CD1c-positive myeloid dendritic cell (primary cell): ENCODE measurements around the gene KAT8.

Experiments used
- DNase-seq: peaks from one replicate; pipeline ENCODE4 v3.0.0-alpha.2; 2016; ENCODE audit errors: extremely low spot score

Gene KAT8

GRCh38 chr16:31117384-31118222, at the start of gene KAT8:
TSS of gene KAT8 (plus strand) at chr16:31117664. CDS start at chr16:31117682, 18 bp downstream.
- peak; percentile 100 for DNase-seq

DNA sequence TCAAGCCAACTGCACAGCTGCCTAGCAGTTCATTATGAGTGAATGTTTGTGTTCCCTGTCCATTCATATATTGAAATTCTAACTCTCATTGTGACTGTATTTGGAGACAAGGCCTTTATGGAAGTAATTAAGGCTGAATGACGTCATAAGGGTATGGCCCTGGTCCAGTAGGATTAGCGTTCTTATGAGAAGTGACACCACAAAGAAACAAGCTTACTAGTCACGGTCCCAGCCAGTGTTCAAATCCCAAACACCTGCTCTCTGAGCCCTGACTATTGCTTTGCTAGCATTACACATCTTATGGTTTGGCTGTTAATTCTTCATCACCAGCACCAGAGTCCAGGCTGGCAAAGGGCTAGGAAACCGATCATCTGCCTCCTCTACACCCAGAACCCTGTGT, 45.6 kb upstream of the KAT8 start:
- peak; percentile 6 for DNase-seq

DNA sequence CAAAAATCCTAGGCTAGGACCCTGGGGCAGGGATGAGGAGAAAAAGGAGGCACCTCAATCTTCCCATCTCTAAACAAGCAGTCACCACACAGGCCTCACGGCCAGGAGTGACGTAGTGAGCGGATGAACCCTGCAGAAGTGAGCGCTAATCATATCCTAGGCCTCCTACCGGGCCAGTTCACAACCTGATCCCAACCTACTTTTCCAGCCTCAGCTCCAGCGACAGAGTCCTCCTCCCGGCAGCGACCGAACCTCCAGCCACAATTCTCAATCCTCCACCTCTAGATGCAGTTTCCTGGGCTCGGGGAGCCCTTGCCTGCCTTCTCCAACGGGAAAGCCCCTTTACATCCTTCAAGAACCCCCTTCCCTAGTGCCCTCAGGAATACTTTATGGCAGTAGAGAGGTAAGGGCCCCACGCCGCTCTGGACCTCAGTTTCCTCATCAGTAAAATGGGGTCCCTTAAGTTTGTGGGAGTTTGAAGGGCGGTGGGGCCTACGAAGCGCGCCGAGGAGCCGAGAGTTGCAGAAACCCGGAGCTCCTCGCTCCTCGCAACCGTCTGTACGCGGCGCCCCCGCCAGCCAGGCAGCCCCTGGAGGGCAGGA, 44.8 kb upstream of the KAT8 start:
- DNase-seq: no peak

DNA sequence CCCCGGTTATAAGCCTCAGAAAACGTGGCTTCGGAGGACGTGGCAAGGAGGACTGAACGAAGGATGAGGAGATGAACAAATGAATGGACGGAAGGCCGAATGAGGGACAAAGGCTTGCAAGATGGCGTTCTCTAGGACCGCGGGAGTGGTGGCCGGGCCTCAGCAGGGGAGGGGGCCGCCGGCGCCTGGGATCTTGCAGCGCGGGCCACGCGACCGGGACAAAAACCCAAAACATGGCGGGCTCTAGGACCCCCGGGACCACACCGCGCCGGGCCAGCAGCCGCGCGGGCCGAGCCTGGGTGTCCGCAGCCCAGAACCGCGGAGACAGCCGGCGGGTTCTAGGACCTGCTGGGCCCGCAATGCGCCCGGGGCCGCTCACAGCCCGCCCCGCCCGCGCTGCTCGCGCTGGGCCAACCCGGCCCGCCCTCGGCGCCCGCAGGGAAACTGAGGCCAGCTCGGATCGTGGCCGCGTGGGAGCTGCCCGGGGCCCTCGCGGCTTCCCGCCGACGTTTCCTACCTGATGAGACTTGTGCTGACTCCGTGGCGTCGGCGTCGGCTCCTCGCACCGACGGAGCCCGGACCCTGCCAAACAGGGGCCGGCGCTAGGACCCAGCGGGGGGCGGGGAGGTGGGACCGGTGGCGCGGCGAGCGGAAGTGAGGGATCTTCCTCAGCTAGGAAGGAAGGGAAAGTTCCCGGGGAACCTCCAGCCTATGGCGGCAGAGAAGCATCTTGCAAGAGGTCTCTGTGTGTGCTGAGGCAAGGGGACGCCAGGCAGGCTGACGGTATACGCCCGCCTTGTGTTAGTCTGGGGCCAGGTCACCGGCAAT, 44.1 kb upstream of the KAT8 start:
- peak; percentile 94 for DNase-seq

DNA sequence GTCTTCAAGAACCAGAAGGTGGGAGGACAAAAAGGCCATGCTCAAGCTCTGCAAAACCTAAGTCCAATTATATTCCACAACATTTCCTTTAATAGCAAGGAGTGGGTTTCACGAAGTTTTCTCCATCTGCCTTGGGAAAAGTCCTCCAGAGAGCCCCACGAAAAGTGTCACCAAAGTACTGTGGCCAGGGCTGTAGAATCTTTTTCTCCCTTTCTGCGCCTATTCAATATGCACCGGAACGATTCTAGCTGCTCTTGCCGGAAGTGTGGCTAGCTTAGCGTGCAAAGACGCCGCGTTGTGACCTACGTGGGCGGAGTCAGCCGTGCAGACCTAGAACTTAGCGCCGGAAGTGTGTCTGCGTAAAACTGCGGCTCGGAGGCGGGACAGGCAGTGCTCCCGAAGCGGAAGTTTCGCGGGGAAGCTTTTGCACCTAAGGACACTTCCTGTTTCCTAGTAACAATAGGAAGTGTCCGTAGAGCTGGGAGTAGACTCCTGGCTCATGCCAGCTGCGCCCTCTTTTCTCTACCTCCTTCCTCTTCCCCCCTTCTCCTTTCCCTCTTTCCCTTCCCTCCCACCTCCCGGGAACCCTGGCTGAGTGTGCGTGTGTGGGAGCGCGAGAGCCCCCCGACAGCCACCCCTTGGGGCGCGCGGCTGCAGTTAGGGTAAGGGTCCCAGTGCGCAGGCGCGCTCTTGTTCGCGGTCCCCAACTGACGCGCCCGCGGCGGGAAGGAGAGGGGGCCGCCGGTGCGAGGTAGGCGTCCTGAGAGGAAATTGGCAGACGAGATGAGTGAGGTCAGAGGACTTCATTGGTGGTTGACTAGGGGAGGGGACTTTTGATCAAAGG, 43.3 kb upstream of the KAT8 start, which contains the start of the genes ZNF646 and ZNF668:
ZNF646 (plus strand) TSS at position 453 of the 844 bp plus-strand sequence. CDS start 1,903 bp downstream, outside the sequence.
ZNF668 (minus strand) TSS at position 271 of the 844 bp plus-strand sequence. CDS start 9,781 bp downstream, outside the sequence.
- peak; percentile 100 for DNase-seq

GRCh38 chr16:31074814-31075183, 42.7 kb upstream of the KAT8 start:
- DNase-seq: no peak

GRCh38 chr16:31076319-31076718, 41.1 kb upstream of the KAT8 start:
- DNase-seq: no peak

- DNase-seq: no peak
Measured at GRCh38 chr16:31077024-31077423, 40.4 kb upstream of the KAT8 start.

GRCh38 chr16:31077592-31078396, 39.7 kb upstream of the KAT8 start:
- DNase-seq: no peak

DNA sequence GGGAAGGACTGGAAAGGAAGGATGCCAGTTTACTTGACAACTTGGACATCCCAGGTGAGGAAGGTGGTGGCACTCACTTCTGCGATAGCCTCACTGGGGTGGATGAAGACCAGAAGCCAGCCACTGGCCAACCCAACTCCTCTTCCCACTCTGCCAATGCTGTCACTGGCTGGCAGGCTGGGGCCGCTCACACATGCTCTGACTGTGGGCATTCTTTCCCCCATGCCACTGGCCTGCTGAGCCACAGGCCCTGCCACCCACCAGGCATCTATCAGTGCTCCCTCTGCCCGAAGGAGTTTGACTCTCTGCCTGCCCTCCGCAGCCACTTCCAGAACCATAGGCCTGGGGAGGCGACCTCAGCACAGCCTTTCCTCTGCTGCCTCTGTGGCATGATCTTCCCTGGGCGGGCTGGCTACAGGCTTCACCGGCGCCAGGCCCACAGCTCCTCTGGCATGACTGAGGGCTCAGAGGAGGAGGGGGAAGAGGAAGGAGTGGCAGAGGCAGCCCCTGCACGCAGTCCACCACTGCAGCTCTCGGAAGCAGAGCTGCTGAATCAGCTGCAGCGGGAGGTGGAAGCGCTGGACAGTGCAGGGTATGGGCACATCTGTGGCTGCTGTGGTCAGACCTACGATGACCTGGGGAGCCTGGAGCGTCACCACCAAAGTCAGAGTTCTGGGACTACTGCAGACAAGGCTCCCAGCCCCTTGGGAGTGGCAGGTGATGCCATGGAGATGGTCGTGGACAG, 38.7 kb upstream of the KAT8 start:
- DNase-seq: no peak

DNA sequence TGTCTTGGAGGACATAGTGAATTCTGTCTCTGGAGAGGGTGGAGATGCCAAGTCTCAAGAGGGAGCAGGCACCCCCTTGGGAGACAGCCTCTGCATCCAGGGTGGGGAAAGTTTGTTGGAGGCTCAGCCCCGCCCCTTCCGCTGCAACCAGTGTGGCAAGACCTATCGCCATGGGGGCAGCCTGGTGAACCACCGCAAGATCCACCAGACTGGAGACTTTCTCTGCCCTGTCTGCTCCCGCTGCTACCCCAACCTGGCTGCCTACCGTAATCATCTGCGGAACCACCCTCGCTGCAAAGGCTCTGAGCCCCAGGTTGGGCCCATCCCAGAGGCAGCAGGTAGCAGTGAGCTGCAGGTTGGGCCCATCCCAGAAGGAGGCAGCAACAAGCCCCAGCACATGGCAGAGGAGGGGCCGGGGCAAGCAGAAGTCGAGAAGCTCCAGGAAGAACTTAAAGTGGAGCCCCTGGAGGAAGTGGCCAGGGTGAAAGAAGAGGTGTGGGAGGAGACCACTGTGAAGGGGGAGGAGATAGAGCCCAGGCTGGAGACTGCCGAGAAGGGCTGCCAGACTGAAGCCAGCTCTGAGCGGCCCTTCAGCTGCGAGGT, 38.0 kb upstream of the KAT8 start:
- peak; percentile 51 for DNase-seq

DNA sequence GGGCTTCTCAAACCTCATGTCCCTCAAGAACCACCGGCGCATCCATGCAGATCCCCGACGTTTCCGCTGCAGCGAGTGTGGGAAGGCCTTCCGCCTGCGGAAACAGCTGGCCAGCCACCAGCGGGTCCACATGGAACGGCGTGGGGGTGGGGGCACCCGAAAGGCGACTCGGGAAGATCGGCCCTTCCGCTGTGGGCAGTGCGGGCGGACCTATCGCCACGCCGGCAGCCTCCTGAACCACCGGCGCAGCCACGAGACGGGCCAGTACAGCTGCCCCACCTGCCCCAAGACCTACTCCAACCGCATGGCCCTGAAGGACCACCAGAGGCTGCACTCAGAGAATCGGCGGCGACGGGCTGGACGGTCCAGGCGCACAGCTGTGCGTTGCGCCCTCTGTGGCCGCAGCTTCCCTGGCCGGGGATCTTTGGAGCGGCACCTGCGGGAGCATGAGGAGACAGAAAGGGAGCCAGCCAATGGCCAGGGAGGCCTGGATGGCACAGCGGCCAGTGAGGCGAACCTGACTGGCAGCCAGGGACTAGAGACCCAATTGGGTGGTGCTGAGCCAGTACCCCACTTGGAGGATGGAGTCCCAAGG, 37.3 kb upstream of the KAT8 start:
- no peak for DNase-seq

- no peak for DNase-seq
Measured at GRCh38 chr16:31080756-31081419, 36.6 kb upstream of the KAT8 start.

DNA sequence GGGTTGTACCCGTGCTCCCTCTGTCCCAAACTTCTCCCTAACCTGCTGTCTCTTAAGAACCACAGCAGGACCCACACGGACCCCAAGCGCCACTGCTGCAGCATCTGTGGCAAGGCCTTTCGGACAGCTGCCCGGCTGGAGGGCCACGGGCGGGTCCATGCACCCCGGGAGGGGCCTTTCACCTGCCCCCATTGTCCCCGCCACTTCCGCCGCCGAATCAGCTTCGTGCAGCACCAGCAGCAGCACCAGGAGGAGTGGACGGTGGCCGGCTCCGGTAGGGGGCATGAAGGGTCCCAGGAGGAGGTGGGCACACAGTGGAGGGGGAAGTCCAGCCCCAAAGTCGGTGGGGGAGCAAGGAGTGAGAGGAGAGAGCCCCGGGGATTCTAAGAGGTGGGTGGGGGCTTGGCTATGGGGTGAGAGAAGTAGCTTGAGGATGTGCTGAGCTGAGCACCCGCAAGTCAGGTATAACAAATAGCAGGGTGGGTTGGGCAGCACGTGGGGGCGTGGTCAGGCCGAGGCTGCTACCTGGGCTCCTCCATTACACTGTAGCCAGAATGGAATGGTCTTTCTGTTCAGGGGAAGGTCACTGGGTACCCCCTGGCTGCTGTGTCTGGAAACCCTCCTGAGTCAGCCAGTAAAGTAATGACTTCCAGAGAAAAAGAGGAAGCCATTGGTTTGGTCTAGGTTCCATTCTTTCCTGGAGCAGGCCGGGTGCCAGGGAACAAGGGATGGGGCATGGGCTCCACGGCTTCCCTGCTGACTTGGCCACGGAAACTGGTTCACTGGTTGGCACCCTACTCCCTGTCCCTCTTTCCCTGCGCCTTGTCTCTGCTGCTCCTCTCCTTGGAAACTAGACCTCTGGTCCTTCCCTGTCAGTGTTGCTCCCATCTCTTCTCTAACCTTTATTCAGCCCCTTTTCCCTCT, 35.8 kb upstream of the KAT8 start:
- DNase-seq: no peak

- DNase-seq: no peak
Measured at GRCh38 chr16:31082368-31083045, 35.0 kb upstream of the KAT8 start.

GRCh38 chr16:31083081-31083480, 34.4 kb upstream of the KAT8 start:
- no peak for DNase-seq

- DNase-seq: no peak
Measured at GRCh38 chr16:31083556-31083955, 33.9 kb upstream of the KAT8 start.
